Pancreas (tissue), 10 donors: ENCODE measurements around the gene INSL3. TPM values are rescaled to one million over a fixed set of nuclear protein-coding genes. Genes with fewer than 3 reads are reported as not detected.

ENCODE experiments used
- ATAC-seq, 4 donors: fragments of 200-7000 bp; cut with Tn5 transposase; one replicate each; pipeline versions ENCODE4 v1.8.0 to v1.9.1; 2020; ENCODE audit warnings: mild to moderate bottlenecking in 4 of 4, moderate library complexity in 4 of 4
- DNase-seq, 6 donors: peaks; one replicate each; pipeline ENCODE4 v3.0.0-alpha.2; 2020
- FAIRE-seq: peaks from 2 replicates; lab custom pipeline; 2012; peaks lifted over from hg19 to GRCh38; lab: Jason Lieb, UNC
- H3K27ac ChIP-seq, 4 donors: fragments of 200-600 bp; sonication (generic); 1 replicate in 3 of 4; 2 replicates in 1 of 4; pipeline versions ENCODE4 v1.5.0 to v1.8.0; 2020
- H3K27me3 ChIP-seq, 4 donors: fragments of 200-600 bp; one replicate each; pipeline ENCODE4 v1.8.0; 2021
- H3K36me3 ChIP-seq, 3 donors: fragments of 200-600 bp; sonication (generic) in 1 of 3; one replicate each; pipeline versions ENCODE4 v1.5.0 to v1.8.0; 2020 to 2021
- H3K4me1 ChIP-seq, 3 donors: fragments of 200-600 bp; one replicate each; pipeline ENCODE4 v1.8.0; 2021
- H3K4me3 ChIP-seq, 4 donors: fragments of 200-600 bp; sonication (generic) in 2 of 4; one replicate each; pipeline versions ENCODE4 v1.5.0 to v1.8.0; 2020 to 2021
- H3K9me3 ChIP-seq, 4 donors: fragments of 200-600 bp; one replicate each; pipeline ENCODE4 v1.8.0; 2021
- CTCF ChIP-seq, 4 donors: fragments of 200-600 bp; sonication (generic) in 3 of 4; IDR thresholded peaks; one replicate each; pipeline versions ENCODE4 v1.5.0 to v1.8.0; 2021; ENCODE audit warnings: antibody characterized with exemption in 4 of 4
- WGBS, 2 donors: extraction: QIAGEN DNeasy Blood & Tissue Kit; methylation state at CpG; one replicate each; pipeline ENCODE4 v1.1.7; 2013; 5-methylcytosine and 5-hydroxymethylcytosine counted together
- intact Hi-C, 3 donors: fragments of 100-400 bp; cut with DNase I; formaldehyde crosslinking; loops; one replicate each; pipeline versions ENCODE4 v1.11.1 to v1.14.2; 2022
- polyA plus RNA-seq, 2 donors: library from polyadenylated mRNA; stranded (reverse); fragments of 200-250 nt; gene quantifications; one replicate each; pipeline ENCODE4 v1.2.3, GENCODE V29; 2013
- total RNA-seq, 6 donors: library from RNA; stranded (reverse); fragmentation: NEBNext Ultra II Directional in 4 of 6; extraction: Animal tissue kit (Norgen Biotek cat#: 25700) in 4 of 6; gene quantifications; one replicate each; pipeline versions ENCODE4 v1.2.1 to v1.2.4, GENCODE V29; 2021 to 2023
- donor health status: healthy with polysubstance abuse.
- donor health status: DM: no; HTN: no; CAD: no; lungs with moderate emphysema.
- donor health status: DM: no; HTN: no; CAD: no.
- donor health status: control.
- donor health status: control.
- donor health status: Bipolar disorder and iron deficiency.
- donor health status: DM: yes; HTN: yes; CAD: no.
- donor health status: DM: no; HTN: no; CAD: no.
- donor health status: DM: no; HTN: no; CAD: no.
- donor health status: DM: yes; HTN: yes; CAD: no.

Gene INSL3
- total and polyA plus RNA-seq, 8 donors = not detected

- no peak for TF ChIP-seq CTCF (IDR thresholded peaks at IDR 0.05)
- DNase-seq (no peak), FAIRE-seq (no peak), ATAC-seq (no peak)
- H3K27ac ChIP-seq = no peak overlapping the region
- H3K36me3 ChIP-seq = no peaks in the 10 kb centered on the region
- H3K9me3 ChIP-seq = no peaks in the 10 kb centered on the region
- intact Hi-C loops = no loop called here
- H3K4me1 ChIP-seq = no peaks in the 10 kb centered on the region
- H3K27me3 ChIP-seq = no peaks in the 10 kb centered on the region
- no peak overlapping the region for H3K4me3 ChIP-seq
- 74 to 85% methylated on average over 36 to 38 of the region's 38 CpGs for WGBS, 2 donors
Observed at GRCh38 chr19:17807731-17808316, 13.5 kb downstream of the INSL3 start.

- Histone ChIP-seq H3K4me3 (no peak overlapping the region), H3K4me1 (no peaks in the 10 kb centered on the region), H3K27ac (no peak overlapping the region), H3K9me3 (no peaks in the 10 kb centered on the region), H3K36me3 (no peaks in the 10 kb centered on the region), H3K27me3 (no peaks in the 10 kb centered on the region)
- WGBS, 2 donors = 80 to 93% methylated on average over 3 of the region's 3 CpGs
- no peak for TF ChIP-seq CTCF (IDR thresholded peaks at IDR 0.05)
- no peak for FAIRE-seq
- intact Hi-C loops = no loop called here
- DNase-seq = no peak
- ATAC-seq = no peak
Observed at GRCh38 chr19:17806945-17807344, 14.4 kb downstream of the INSL3 start.

GRCh38 chr19:17805427-17805826, 15.9 kb downstream of the INSL3 start:
- WGBS, 2 donors = 87 to 91% methylated on average over 4 of the region's 4 CpGs
- H3K4me1 ChIP-seq = no peaks in the 10 kb centered on the region
- TF ChIP-seq CTCF (IDR thresholded peaks at IDR 0.05) = no peak
- H3K9me3 ChIP-seq = no peaks in the 10 kb centered on the region
- no peak overlapping the region for H3K27ac ChIP-seq
- FAIRE-seq = no peak
- intact Hi-C loops = no loop called here
- no peaks in the 10 kb centered on the region for H3K36me3 ChIP-seq
- ATAC-seq = no peak
- no peak for DNase-seq
- no peaks in the 10 kb centered on the region for H3K27me3 ChIP-seq
- H3K4me3 ChIP-seq = no peak overlapping the region

GRCh38 chr19:17803264-17803896, 17.9 kb downstream of the INSL3 start:
- H3K36me3 ChIP-seq = no peaks in the 10 kb centered on the region
- no peak for TF ChIP-seq CTCF (IDR thresholded peaks at IDR 0.05)
- WGBS, 2 donors = 74 to 78% methylated on average over 14 of the region's 14 CpGs
- DNase-seq (no peak), ATAC-seq (peak in 2 of 4 donors; percentile 29 to 39), FAIRE-seq (no peak)
- intact Hi-C loops = no loop called here
- no peaks in the 10 kb centered on the region for H3K9me3 ChIP-seq
- H3K4me1 ChIP-seq = no peaks in the 10 kb centered on the region
- no peak overlapping the region for H3K27ac ChIP-seq
- no peaks in the 10 kb centered on the region for H3K27me3 ChIP-seq
- no peak overlapping the region for H3K4me3 ChIP-seq
